ENCODE data around the gene GPER1.
"Not testable (repeated sequence)": the region's sequence is repeated elsewhere in the genome, so short reads cannot be mapped to it uniquely, and the experiment has no call there.

Gene GPER1

DNA sequence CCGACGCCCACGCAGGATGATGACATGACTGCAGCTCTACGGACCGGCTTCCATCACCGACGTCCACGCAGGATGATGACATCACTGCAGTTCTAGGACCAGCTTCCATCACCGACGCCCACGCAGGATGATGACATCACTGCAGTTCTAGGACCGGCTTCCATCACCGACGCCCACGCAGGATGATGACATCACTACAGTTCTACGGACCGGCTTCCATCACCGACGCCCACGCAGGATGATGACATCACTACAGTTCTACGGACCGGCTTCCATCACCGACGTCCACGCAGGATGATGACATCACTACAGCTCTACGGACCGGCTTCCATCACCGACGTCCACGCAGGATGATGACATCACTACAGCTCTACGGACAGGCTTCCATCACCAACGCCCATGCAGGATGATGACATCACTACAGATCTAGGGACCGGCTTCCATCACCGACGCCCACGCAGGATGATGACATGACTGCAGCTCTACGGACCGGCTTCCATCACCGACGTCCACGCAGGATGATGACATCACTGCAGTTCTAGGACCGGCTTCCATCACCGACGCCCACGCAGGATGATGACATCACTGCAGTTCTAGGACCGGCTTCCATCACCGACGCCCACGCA is 28.6 kb downstream of the GPER1 start:
- H4K8ac ChIP-seq (ENCODE audit: low read depth, low read length); H3K4ac ChIP-seq (ENCODE audit: low read depth, low read length); H2BK5ac ChIP-seq (ENCODE audit: low read length); H3K56ac ChIP-seq (ENCODE audit: low read length); DNase-seq; H4K5ac ChIP-seq (ENCODE audit: low read length); H3K79me1 ChIP-seq (ENCODE audit: low read length); H2AK5ac ChIP-seq (ENCODE audit: low read length); H3K79me2 ChIP-seq (ENCODE audit: control insufficient read depth, insufficient read depth, low read length); H2BK15ac ChIP-seq (replicated peaks; ENCODE audit: low read depth); H2BK120ac ChIP-seq (ENCODE audit: low read depth, low read length); H3K4me1 ChIP-seq (ENCODE audit: control insufficient read depth, low read depth, low read length); H3K36me3 ChIP-seq (ENCODE audit: control insufficient read depth, insufficient read depth, low read length); H3K27ac ChIP-seq (ENCODE audit: low read depth, low read length); H3K4me2 ChIP-seq (ENCODE audit: low read length); H3K9ac ChIP-seq (ENCODE audit: low read length); H3K4me3 ChIP-seq (ENCODE audit: low read length); H3K18ac ChIP-seq (ENCODE audit: low read length); H3K27me3 ChIP-seq (ENCODE audit: insufficient read depth, low read length, poor library complexity); H3K23ac ChIP-seq (ENCODE audit: low read length): not testable (repeated sequence)
- no CpG with 5 or more reads among the region's 49 CpGs for WGBS (ENCODE audit: extremely low coverage, insufficient coverage, low lambda C conversion rate)

DNA sequence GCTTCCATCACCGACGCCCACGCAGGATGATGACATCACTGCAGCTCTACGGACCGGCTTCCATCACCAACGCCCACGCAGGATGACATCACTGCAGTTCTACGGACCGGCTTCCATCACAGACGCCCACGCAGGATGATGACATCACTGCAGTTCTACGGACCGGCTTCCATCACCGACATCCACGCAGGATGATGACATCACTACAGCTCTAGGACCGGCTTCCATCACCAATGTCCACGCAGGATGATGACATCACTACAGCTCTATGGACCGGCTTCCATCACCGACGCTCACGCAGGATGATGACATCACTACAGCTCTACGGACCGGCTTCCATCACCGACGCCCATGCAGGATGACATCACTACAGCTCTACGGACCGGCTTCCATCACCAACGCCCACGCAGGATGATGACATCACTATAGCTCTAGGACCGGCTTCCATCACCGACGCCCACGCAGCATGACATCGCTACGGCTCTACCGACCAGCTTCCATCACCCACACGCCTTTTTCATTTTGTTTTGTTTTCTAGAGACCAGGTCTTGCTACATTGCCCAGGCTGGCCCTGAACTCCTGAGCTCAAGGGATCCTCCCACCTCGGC is 29.5 kb downstream of the GPER1 start:
- Histone ChIP-seq H3K18ac (ENCODE audit: low read length) (no peak overlapping the region), H3K79me2 (ENCODE audit: control insufficient read depth, insufficient read depth, low read length) (peaks cover 4% of the 10 kb centered on the region), H3K27me3 (ENCODE audit: insufficient read depth, low read length, poor library complexity) (no peaks in the 10 kb centered on the region), H3K79me1 (ENCODE audit: low read length) (peaks cover 4% of the 10 kb centered on the region), H3K4ac (ENCODE audit: low read depth, low read length) (no peak overlapping the region), H2AK5ac (ENCODE audit: low read length) (no peak overlapping the region), H4K5ac (ENCODE audit: low read length) (no peak overlapping the region), H3K23ac (ENCODE audit: low read length) (no peak overlapping the region), H2BK15ac (replicated peaks; ENCODE audit: low read depth) (no peak overlapping the region), H2BK120ac (ENCODE audit: low read depth, low read length) (no peak overlapping the region), H2BK5ac (ENCODE audit: low read length) (no peak overlapping the region), H3K4me3 (ENCODE audit: low read length) (no peak overlapping the region), H3K27ac (ENCODE audit: low read depth, low read length) (no peak overlapping the region), H3K56ac (ENCODE audit: low read length) (no peak overlapping the region), H3K9ac (ENCODE audit: low read length) (no peak overlapping the region), H3K36me3 (ENCODE audit: control insufficient read depth, insufficient read depth, low read length) (no peaks in the 10 kb centered on the region), H3K4me2 (ENCODE audit: low read length) (no peak overlapping the region), H4K8ac (ENCODE audit: low read depth, low read length) (no peak overlapping the region), H3K4me1 (ENCODE audit: control insufficient read depth, low read depth, low read length) (no peaks in the 10 kb centered on the region)
- WGBS (ENCODE audit: extremely low coverage, insufficient coverage, low lambda C conversion rate): no CpG with 5 or more reads among the region's 38 CpGs
- DNase-seq: no peak

DNA sequence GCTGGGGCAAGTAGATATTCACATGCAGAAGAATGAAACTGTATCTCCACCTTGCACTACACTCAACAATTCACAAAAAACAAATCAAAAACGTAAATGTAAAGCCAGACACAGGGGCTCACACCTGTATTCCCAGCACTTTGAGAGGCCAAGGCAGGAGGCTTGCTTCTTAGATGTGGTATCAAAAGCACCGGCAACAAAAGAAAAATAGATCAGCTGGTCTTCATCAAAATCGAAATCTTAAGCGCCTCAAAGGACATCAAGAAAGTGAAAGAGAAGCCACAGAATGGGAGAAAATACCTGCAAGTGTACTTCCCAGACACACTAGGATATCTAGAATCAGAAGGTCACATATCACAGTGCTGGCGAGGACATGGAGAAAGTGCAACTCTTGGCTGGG is 31.3 kb downstream of the GPER1 start:
- H2BK15ac ChIP-seq (replicated peaks; ENCODE audit: low read depth): no peak overlapping the region
- H3K23ac ChIP-seq (ENCODE audit: low read length): no peak overlapping the region
- H4K8ac ChIP-seq (ENCODE audit: low read depth, low read length): no peak overlapping the region

DNA sequence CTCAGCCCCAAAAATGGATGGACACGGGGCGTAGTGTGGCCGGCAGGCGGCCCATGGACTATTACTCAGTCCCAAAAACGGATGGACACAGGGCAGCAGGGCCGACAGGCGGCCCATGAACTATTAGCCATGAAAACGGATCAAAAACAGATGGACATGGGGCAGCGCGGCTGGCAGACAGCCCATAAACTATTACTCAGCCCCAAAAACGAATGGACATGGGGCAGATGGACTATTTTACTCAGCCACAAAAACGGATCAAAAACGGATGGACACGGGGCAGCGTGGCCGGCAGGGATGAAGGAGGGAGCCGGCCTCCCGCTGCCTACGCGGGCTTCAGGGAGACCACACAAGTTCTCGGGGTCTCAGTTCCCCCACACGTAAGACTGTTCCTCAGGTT is 32.9 kb downstream of the GPER1 start:
- Histone ChIP-seq H3K4me3 (ENCODE audit: low read length) (no peak overlapping the region), H3K56ac (ENCODE audit: low read length) (no peak overlapping the region), H3K79me1 (ENCODE audit: low read length) (peaks cover 8% of the 10 kb centered on the region), H2BK120ac (ENCODE audit: low read depth, low read length) (no peak overlapping the region), H3K18ac (ENCODE audit: low read length) (no peak overlapping the region), H4K8ac (ENCODE audit: low read depth, low read length) (no peak overlapping the region), H3K9ac (ENCODE audit: low read length) (no peak overlapping the region), H2BK5ac (ENCODE audit: low read length) (no peak overlapping the region), H3K27me3 (ENCODE audit: insufficient read depth, low read length, poor library complexity) (no peaks in the 10 kb centered on the region), H2AK5ac (ENCODE audit: low read length) (no peak overlapping the region), H3K27ac (ENCODE audit: low read depth, low read length) (no peak overlapping the region), H2BK15ac (replicated peaks; ENCODE audit: low read depth) (no peak overlapping the region), H3K36me3 (ENCODE audit: control insufficient read depth, insufficient read depth, low read length) (no peaks in the 10 kb centered on the region), H3K4ac (ENCODE audit: low read depth, low read length) (no peak overlapping the region), H3K4me1 (ENCODE audit: control insufficient read depth, low read depth, low read length) (no peaks in the 10 kb centered on the region), H3K23ac (ENCODE audit: low read length) (no peak overlapping the region), H3K79me2 (ENCODE audit: control insufficient read depth, insufficient read depth, low read length) (peaks cover 4% of the 10 kb centered on the region), H4K5ac (ENCODE audit: low read length) (no peak overlapping the region), H3K4me2 (ENCODE audit: low read length) (no peak overlapping the region)
- DNase-seq: no peak
- WGBS (ENCODE audit: extremely low coverage, insufficient coverage, low lambda C conversion rate): no CpG with 5 or more reads among the region's 22 CpGs

More for the DNA sequence above, 31.3 kb downstream of the GPER1 start:
- H3K4me3 ChIP-seq (ENCODE audit: low read length): no peak overlapping the region
- H3K79me1 ChIP-seq (ENCODE audit: low read length): peaks cover 7% of the 10 kb centered on the region
- no peak overlapping the region for H2BK120ac ChIP-seq (ENCODE audit: low read depth, low read length)
- no peak overlapping the region for H3K4me2 ChIP-seq (ENCODE audit: low read length)
- H3K4me1 ChIP-seq (ENCODE audit: control insufficient read depth, low read depth, low read length): no peaks in the 10 kb centered on the region
- WGBS (ENCODE audit: extremely low coverage, insufficient coverage, low lambda C conversion rate): no CpG with 5 or more reads among the region's 5 CpGs
- no peaks in the 10 kb centered on the region for H3K27me3 ChIP-seq (ENCODE audit: insufficient read depth, low read length, poor library complexity)
- no peak overlapping the region for H2BK5ac ChIP-seq (ENCODE audit: low read length)
- no peak overlapping the region for H4K5ac ChIP-seq (ENCODE audit: low read length)
- H3K18ac ChIP-seq (ENCODE audit: low read length): no peak overlapping the region
- no peak for DNase-seq
- H3K27ac ChIP-seq (ENCODE audit: low read depth, low read length): no peak overlapping the region
- no peak overlapping the region for H2AK5ac ChIP-seq (ENCODE audit: low read length)
- H3K56ac ChIP-seq (ENCODE audit: low read length): no peak overlapping the region
- H3K36me3 ChIP-seq (ENCODE audit: control insufficient read depth, insufficient read depth, low read length): no peaks in the 10 kb centered on the region
- H3K79me2 ChIP-seq (ENCODE audit: control insufficient read depth, insufficient read depth, low read length): peaks cover 4% of the 10 kb centered on the region
- no peak overlapping the region for H3K9ac ChIP-seq (ENCODE audit: low read length)
- H3K4ac ChIP-seq (ENCODE audit: low read depth, low read length): no peak overlapping the region

DNA sequence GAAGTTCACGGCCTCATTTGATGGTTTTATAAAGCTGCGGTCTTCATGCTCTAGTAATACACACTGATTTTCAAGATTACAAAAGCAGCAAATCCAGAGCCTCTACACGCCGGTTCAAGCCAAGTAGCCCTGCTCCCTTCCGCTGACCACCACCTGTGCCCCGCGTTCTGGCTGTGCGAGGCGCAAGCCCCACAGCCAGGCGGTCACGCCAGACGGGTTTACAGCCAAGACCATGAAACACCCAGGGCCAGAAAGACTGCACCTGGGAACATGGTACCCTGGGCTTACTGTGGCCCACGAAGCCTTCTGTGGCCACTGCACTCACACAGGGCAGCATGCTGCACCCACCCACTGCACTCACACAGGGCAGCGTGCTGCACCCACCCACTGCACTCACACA is 33.6 kb downstream of the GPER1 start:
- Histone ChIP-seq H2BK120ac (ENCODE audit: low read depth, low read length) (no peak overlapping the region), H2BK15ac (replicated peaks; ENCODE audit: low read depth) (no peak overlapping the region), H3K27ac (ENCODE audit: low read depth, low read length) (no peak overlapping the region), H2BK5ac (ENCODE audit: low read length) (no peak overlapping the region), H3K4me1 (ENCODE audit: control insufficient read depth, low read depth, low read length) (no peaks in the 10 kb centered on the region), H3K79me2 (ENCODE audit: control insufficient read depth, insufficient read depth, low read length) (peaks cover 4% of the 10 kb centered on the region), H3K56ac (ENCODE audit: low read length) (no peak overlapping the region), H3K4me3 (ENCODE audit: low read length) (no peak overlapping the region), H3K4ac (ENCODE audit: low read depth, low read length) (no peak overlapping the region), H3K27me3 (ENCODE audit: insufficient read depth, low read length, poor library complexity) (no peaks in the 10 kb centered on the region), H3K4me2 (ENCODE audit: low read length) (no peak overlapping the region), H3K79me1 (ENCODE audit: low read length) (peaks cover 8% of the 10 kb centered on the region), H4K8ac (ENCODE audit: low read depth, low read length) (no peak overlapping the region), H3K9ac (ENCODE audit: low read length) (no peak overlapping the region), H2AK5ac (ENCODE audit: low read length) (no peak overlapping the region), H3K23ac (ENCODE audit: low read length) (no peak overlapping the region), H3K18ac (ENCODE audit: low read length) (no peak overlapping the region), H4K5ac (ENCODE audit: low read length) (no peak overlapping the region), H3K36me3 (ENCODE audit: control insufficient read depth, insufficient read depth, low read length) (no peaks in the 10 kb centered on the region)
- WGBS (ENCODE audit: extremely low coverage, insufficient coverage, low lambda C conversion rate): no CpG with 5 or more reads among the region's 14 CpGs
- no peak for DNase-seq
